Measurements from ENCODE around the gene NKAIN2. TPM values are rescaled to one million over a fixed set of nuclear protein-coding genes. Genes with fewer than 3 reads are reported as not detected.

The NKAIN2 gene
- total RNA-seq, 1 donor from 2014 or later: not detected

- no peaks in the 10 kb centered on the region for H3K27me3 ChIP-seq (ENCODE audit: control insufficient read depth, insufficient read depth, low read length)
- no peak overlapping the region for H3K4me3 ChIP-seq (ENCODE audit: low read depth, low read length)
- DNase-seq (ENCODE audit: low read depth): no peak
- TF ChIP-seq, protein P1, sequence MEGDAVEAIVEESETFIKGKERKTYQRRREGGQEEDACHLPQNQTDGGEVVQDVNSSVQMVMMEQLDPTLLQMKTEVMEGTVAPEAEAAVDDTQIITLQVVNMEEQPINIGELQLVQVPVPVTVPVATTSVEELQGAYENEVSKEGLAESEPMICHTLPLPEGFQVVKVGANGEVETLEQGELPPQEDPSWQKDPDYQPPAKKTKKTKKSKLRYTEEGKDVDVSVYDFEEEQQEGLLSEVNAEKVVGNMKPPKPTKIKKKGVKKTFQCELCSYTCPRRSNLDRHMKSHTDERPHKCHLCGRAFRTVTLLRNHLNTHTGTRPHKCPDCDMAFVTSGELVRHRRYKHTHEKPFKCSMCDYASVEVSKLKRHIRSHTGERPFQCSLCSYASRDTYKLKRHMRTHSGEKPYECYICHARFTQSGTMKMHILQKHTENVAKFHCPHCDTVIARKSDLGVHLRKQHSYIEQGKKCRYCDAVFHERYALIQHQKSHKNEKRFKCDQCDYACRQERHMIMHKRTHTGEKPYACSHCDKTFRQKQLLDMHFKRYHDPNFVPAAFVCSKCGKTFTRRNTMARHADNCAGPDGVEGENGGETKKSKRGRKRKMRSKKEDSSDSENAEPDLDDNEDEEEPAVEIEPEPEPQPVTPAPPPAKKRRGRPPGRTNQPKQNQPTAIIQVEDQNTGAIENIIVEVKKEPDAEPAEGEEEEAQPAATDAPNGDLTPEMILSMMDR (IDR thresholded peaks at IDR 0.05; ENCODE audit: insufficient read depth, low read length, poor library complexity, severe bottlenecking): no peak
- H3K36me3 ChIP-seq (ENCODE audit: control insufficient read depth, insufficient read depth, low read length): no peaks in the 10 kb centered on the region
Measured at GRCh38 chr6:123769431-123769830, 34.2 kb upstream of the NKAIN2 start.

- H3K4me3 ChIP-seq (ENCODE audit: low read depth, low read length): no peak overlapping the region
- no peaks in the 10 kb centered on the region for H3K27me3 ChIP-seq (ENCODE audit: control insufficient read depth, insufficient read depth, low read length)
- H3K36me3 ChIP-seq (ENCODE audit: control insufficient read depth, insufficient read depth, low read length): no peaks in the 10 kb centered on the region
- no peak for DNase-seq (ENCODE audit: low read depth)
- TF ChIP-seq, protein P1 (IDR thresholded peaks at IDR 0.05; ENCODE audit: insufficient read depth, low read length, poor library complexity, severe bottlenecking): no peak
Measured at GRCh38 chr6:123770247-123770949, 33.3 kb upstream of the NKAIN2 start.

DNA sequence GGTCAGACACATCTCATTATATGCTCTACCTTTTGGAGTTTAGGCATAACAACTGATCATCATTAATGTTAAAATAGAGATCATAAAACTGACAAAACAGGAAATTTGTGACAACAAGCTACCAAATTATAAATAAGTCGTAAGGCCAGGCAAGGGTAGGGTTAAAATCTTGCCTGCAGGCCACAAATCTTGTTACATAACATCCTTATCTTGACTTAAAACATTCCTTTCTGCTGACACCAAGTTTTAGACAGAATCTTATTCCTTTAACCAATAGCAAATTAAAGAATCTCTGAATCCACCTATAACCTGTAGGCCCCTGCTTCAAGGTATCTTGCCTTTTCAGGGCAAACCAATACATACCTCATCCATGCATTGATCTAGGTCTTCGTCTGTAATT, 32.5 kb upstream of the NKAIN2 start:
- H3K36me3 ChIP-seq (ENCODE audit: control insufficient read depth, insufficient read depth, low read length): no peaks in the 10 kb centered on the region
- no peak for DNase-seq (ENCODE audit: low read depth)
- TF ChIP-seq, protein P1 (IDR thresholded peaks at IDR 0.05; ENCODE audit: insufficient read depth, low read length, poor library complexity, severe bottlenecking): no peak
- H3K4me3 ChIP-seq (ENCODE audit: low read depth, low read length): no peak overlapping the region
- H3K27me3 ChIP-seq (ENCODE audit: control insufficient read depth, insufficient read depth, low read length): no peaks in the 10 kb centered on the region

GRCh38 chr6:123777563-123777962, 26.1 kb upstream of the NKAIN2 start:
- DNase-seq (ENCODE audit: low read depth): no peak
- H3K4me3 ChIP-seq (ENCODE audit: low read depth, low read length): no peak overlapping the region
- TF ChIP-seq, protein P1 (IDR thresholded peaks at IDR 0.05; ENCODE audit: insufficient read depth, low read length, poor library complexity, severe bottlenecking): no peak
- H3K27me3 ChIP-seq (ENCODE audit: control insufficient read depth, insufficient read depth, low read length): no peaks in the 10 kb centered on the region
- H3K36me3 ChIP-seq (ENCODE audit: control insufficient read depth, insufficient read depth, low read length): no peaks in the 10 kb centered on the region

DNA sequence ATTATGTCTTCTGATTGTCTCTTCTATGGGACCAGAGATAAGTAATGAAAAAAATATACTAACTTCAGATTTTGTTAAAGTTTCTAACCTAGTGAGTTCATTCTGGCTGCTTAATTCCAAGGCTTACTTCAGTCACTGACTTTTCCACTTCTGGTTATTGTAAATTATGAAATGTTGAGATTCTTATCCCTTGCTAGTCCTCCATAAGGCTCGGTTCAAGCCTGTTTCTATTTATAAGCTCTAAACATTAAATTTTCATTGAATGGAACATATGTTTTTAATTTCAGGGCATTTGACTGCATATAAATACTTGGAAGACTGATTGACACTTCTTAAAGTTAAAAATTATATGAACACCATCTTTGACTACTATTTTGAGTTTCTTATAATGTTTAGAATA, 23.6 kb upstream of the NKAIN2 start:
- TF ChIP-seq, protein P1 (IDR thresholded peaks at IDR 0.05; ENCODE audit: insufficient read depth, low read length, poor library complexity, severe bottlenecking): no peak
- no peak overlapping the region for H3K4me3 ChIP-seq (ENCODE audit: low read depth, low read length)
- H3K27me3 ChIP-seq (ENCODE audit: control insufficient read depth, insufficient read depth, low read length): no peaks in the 10 kb centered on the region
- no peak for DNase-seq (ENCODE audit: low read depth)
- H3K36me3 ChIP-seq (ENCODE audit: control insufficient read depth, insufficient read depth, low read length): no peaks in the 10 kb centered on the region

GRCh38 chr6:123784330-123784729, 19.3 kb upstream of the NKAIN2 start:
- H3K4me3 ChIP-seq (ENCODE audit: low read depth, low read length): no peak overlapping the region

More at GRCh38 chr6:123784330-123784729, 19.3 kb upstream of the NKAIN2 start:
- DNase-seq (ENCODE audit: low read depth): no peak
- Histone ChIP-seq H3K36me3 (ENCODE audit: control insufficient read depth, insufficient read depth, low read length) (no peaks in the 10 kb centered on the region), H3K27me3 (ENCODE audit: control insufficient read depth, insufficient read depth, low read length) (no peaks in the 10 kb centered on the region)
- TF ChIP-seq, protein P1 (IDR thresholded peaks at IDR 0.05; ENCODE audit: insufficient read depth, low read length, poor library complexity, severe bottlenecking): no peak

Data from kidney epithelial cell (primary cell).